Panc1 (cell line): Measurements from ENCODE around the gene CACNA1D.

Experiments
- CTCF ChIP-seq: fragments of 450-650 bp; IDR thresholded peaks from 2 replicates; pipeline ENCODE4 v1.5.1; 2017; ENCODE audit warnings: mild to moderate bottlenecking
- POLR2AphosphoS5 ChIP-seq: IDR thresholded peaks from 2 replicates; pipeline ENCODE4 v1.6.1; 2012; ENCODE audit warnings: mild to moderate bottlenecking, low read depth, low read length, moderate library complexity
- REST ChIP-seq, 2 experiments: IDR thresholded peaks; 2 replicates each; pipeline ENCODE4 v1.6.1; 2011 to 2012; ENCODE audit warnings: low read depth in 2 of 2, control low read depth in 1 of 2, low read length in 1 of 2, mild to moderate bottlenecking in 1 of 2, moderate library complexity in 1 of 2; ENCODE audit not compliant: insufficient read depth in 1 of 2
- SIN3A ChIP-seq: IDR thresholded peaks from 2 replicates; pipeline ENCODE4 v1.6.1; 2012; ENCODE audit warnings: low read depth, mild to moderate bottlenecking, low read length, moderate library complexity, borderline replicate concordance; ENCODE audit not compliant: insufficient read depth
- TCF7L2 ChIP-seq: IDR thresholded peaks from 2 replicates; pipeline ENCODE4 v1.6.1; 2011; ENCODE audit warnings: mild to moderate bottlenecking, low read depth, low read length, inconsistent platforms

- TF ChIP-seq CTCF (no peak), POLR2AphosphoS5 (no peak), REST (IDR thresholded peaks at IDR 0.05; ENCODE audit: insufficient read depth in 1 of 2, low read depth in 2 of 2, low read length in 1 of 2) (no peak), TCF7L2 (no peak), SIN3A (no peak)
These were observed 328.9 kb downstream of the CACNA1D start for GRCh38 chr3:53823026-53823955.
